Neutrophil (primary cell): ENCODE data around the gene THSD7B.

Experiments used
- H3K27ac ChIP-seq: fragments of 200-600 bp; sonication (generic); 2 replicates; pipeline ENCODE4 v1.5.1; 2016; ENCODE audit warnings: mild to moderate bottlenecking, moderate library complexity
- H3K27me3 ChIP-seq: fragments of 200-600 bp; sonication (generic); 2 replicates; pipeline ENCODE4 v1.6.0; 2016; ENCODE audit warnings: mild to moderate bottlenecking
- H3K36me3 ChIP-seq: fragments of 200-600 bp; sonication (generic); 2 replicates; pipeline ENCODE4 v1.5.1; 2017
- H3K4me1 ChIP-seq, 2 experiments: fragments of 200-600 bp in 1 of 2; sonication (generic) in 1 of 2; 1 replicate in 1 of 2; 2 replicates in 1 of 2; pipeline versions ENCODE4 v1.5.1 to v1.6.1; 2013 to 2016; ENCODE audit warnings: low read depth in 1 of 2, low read length in 1 of 2, mild to moderate bottlenecking in 1 of 2, moderate library complexity in 1 of 2; ENCODE audit not compliant: control insufficient read depth in 1 of 2, insufficient read depth in 1 of 2
- H3K4me3 ChIP-seq, 2 experiments: fragments of 200-600 bp in 1 of 2; sonication (generic) in 1 of 2; 1 replicate in 1 of 2; 2 replicates in 1 of 2; pipeline ENCODE4 v1.5.1; 2013 to 2016; ENCODE audit warnings: low read depth in 1 of 2, low read length in 1 of 2, mild to moderate bottlenecking in 1 of 2, moderate library complexity in 1 of 2
- H3K9me3 ChIP-seq: fragments of 200-600 bp; sonication (generic); 2 replicates; pipeline ENCODE4 v1.5.1; 2016
- CTCF ChIP-seq: fragments of 200-600 bp; sonication (generic); IDR thresholded peaks from 2 replicates; pipeline ENCODE4 v1.5.1; 2016; ENCODE audit warnings: antibody characterized with exemption

THSD7B gene

GRCh38 chr2:136997557-136997956 is 232.2 kb downstream of the THSD7B start:
- Histone ChIP-seq H3K36me3 (no peaks in the 10 kb centered on the region), H3K27me3 (no peaks in the 10 kb centered on the region), H3K4me1 (no peaks in the 10 kb centered on the region), H3K27ac (no peak overlapping the region), H3K9me3 (no peaks in the 10 kb centered on the region), H3K4me3 (no peak overlapping the region)
- no peak for TF ChIP-seq CTCF

DNA sequence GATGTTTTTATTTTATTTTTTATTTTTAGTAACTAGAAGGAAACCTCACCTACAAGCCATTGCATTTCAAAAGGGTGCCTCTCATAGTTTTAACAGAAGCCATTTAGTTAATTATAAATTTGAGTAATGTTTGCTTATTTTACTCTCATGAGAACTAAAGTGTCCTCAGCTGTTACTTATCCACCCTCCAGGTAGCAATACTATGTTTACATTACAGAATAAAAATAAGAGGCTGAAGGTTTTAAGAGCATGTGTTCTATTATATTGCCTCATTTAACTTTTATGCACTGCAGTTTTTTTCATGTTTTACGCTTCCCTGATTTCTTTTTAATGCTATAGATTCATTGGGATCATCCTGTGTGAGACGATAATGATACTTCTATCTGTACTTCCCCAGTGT is 235.5 kb downstream of the THSD7B start:
- no peaks in the 10 kb centered on the region for H3K27me3 ChIP-seq
- no peaks in the 10 kb centered on the region for H3K4me1 ChIP-seq
- no peaks in the 10 kb centered on the region for H3K36me3 ChIP-seq
- H3K4me3 ChIP-seq = no peak overlapping the region
- no peak for TF ChIP-seq CTCF
- no peak overlapping the region for H3K27ac ChIP-seq
- no peaks in the 10 kb centered on the region for H3K9me3 ChIP-seq

- Histone ChIP-seq H3K9me3 (no peaks in the 10 kb centered on the region), H3K27me3 (no peaks in the 10 kb centered on the region), H3K27ac (no peak overlapping the region), H3K4me1 (no peaks in the 10 kb centered on the region), H3K4me3 (no peak overlapping the region), H3K36me3 (no peaks in the 10 kb centered on the region)
- no peak for TF ChIP-seq CTCF
Observed at GRCh38 chr2:137002896-137003295, 237.6 kb downstream of the THSD7B start.

GRCh38 chr2:137005210-137005609 is 239.9 kb downstream of the THSD7B start:
- Histone ChIP-seq H3K9me3 (no peaks in the 10 kb centered on the region), H3K4me3 (no peak overlapping the region), H3K27ac (no peak overlapping the region), H3K4me1 (no peaks in the 10 kb centered on the region), H3K36me3 (no peaks in the 10 kb centered on the region), H3K27me3 (no peaks in the 10 kb centered on the region)
- no peak for TF ChIP-seq CTCF

GRCh38 chr2:137007938-137008337 is 242.6 kb downstream of the THSD7B start:
- Histone ChIP-seq H3K4me3 (no peak overlapping the region), H3K27me3 (no peaks in the 10 kb centered on the region), H3K4me1 (no peaks in the 10 kb centered on the region), H3K36me3 (no peaks in the 10 kb centered on the region), H3K27ac (no peak overlapping the region), H3K9me3 (no peaks in the 10 kb centered on the region)
- no peak for TF ChIP-seq CTCF

DNA sequence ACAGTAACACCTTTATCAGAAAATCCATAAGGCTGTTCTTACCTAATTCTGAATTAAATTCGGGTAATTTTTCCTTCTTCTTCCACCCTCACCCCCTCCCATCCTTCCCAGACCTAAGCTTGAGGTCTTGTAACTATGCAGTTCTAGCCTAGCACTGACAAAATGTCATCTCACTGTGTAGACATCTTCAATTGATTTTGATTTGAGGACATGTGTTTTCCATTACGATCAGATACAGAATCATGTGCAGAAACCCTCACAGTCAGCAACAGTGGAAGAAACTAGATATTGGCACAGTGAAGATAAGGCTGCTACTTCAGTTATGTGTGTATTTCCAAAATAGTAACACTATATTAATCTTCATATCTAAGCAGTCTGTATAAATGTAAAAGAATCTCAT is 244.6 kb downstream of the THSD7B start:
- no peaks in the 10 kb centered on the region for H3K36me3 ChIP-seq
- H3K4me1 ChIP-seq = no peaks in the 10 kb centered on the region
- H3K27ac ChIP-seq = no peak overlapping the region
- H3K4me3 ChIP-seq = no peak overlapping the region
- H3K27me3 ChIP-seq = no peaks in the 10 kb centered on the region
- H3K9me3 ChIP-seq = no peaks in the 10 kb centered on the region
- no peak for TF ChIP-seq CTCF
